Right atrium auricular region (tissue), 2 donors: ENCODE results near the gene KAZN. TPM values are rescaled to one million over a fixed set of nuclear protein-coding genes. Genes with fewer than 3 reads are reported as not detected.

Experiments used
- DNase-seq: peaks from one replicate; pipeline ENCODE4 v3.0.0-alpha.2; 2019; ENCODE audit warnings: low spot score
- H3K27ac ChIP-seq, 2 donors: fragments of 200-600 bp; sonication (generic); 1 replicate in 1 of 2; 2 replicates in 1 of 2; pipeline ENCODE4 v1.5.1; 2016 to 2019
- H3K27me3 ChIP-seq, 2 donors: fragments of 200-600 bp; sonication (generic); one replicate each; pipeline versions ENCODE4 v1.5.1 to v1.6.0; 2017 to 2019
- H3K36me3 ChIP-seq: fragments of 200-600 bp; sonication (generic); one replicate; pipeline ENCODE4 v1.5.1; 2016
- H3K4me1 ChIP-seq, 2 donors: fragments of 200-600 bp; sonication (generic); one replicate each; pipeline versions ENCODE4 v1.5.1 to v1.6.0; 2017 to 2019
- H3K4me3 ChIP-seq, 2 donors: fragments of 200-600 bp; sonication (generic); 1 replicate in 1 of 2; 2 replicates in 1 of 2; pipeline ENCODE4 v1.5.1; 2017 to 2019; ENCODE audit warnings: mild to moderate bottlenecking in 1 of 2, moderate library complexity in 1 of 2
- H3K9me3 ChIP-seq, 2 donors: fragments of 200-600 bp; sonication (generic); one replicate each; pipeline ENCODE4 v1.5.1; 2019
- CTCF ChIP-seq, 2 donors: fragments of 200-600 bp; sonication (generic); IDR thresholded peaks; one replicate each; pipeline ENCODE4 v1.5.1; 2019; ENCODE audit warnings: antibody characterized with exemption in 2 of 2
- total RNA-seq, 2 donors: library from RNA; depleted of rRNA; stranded (reverse); fragments of >200 nt; gene quantifications; one replicate each; pipeline ENCODE4 v1.1.0, GENCODE V29; 2016

KAZN gene
- total RNA-seq, 2 donors from 2014 or later: 3.9 to 6.8 TPM

- no peak for DNase-seq
- Histone ChIP-seq H3K9me3 (peaks cover 0 to 6% of the 10 kb centered on the region in 2 donors), H3K27ac (no peak overlapping the region), H3K36me3 (no peaks in the 10 kb centered on the region), H3K4me3 (no peak overlapping the region), H3K4me1 (peaks cover 0 to 7% of the 10 kb centered on the region in 2 donors), H3K27me3 (no peaks in the 10 kb centered on the region)
- no peak for TF ChIP-seq CTCF (IDR thresholded peaks at IDR 0.05)
These were observed 216.8 kb downstream of the KAZN start for GRCh38 chr1:14815175-14815877.

GRCh38 chr1:14817223-14818170 is 219.0 kb downstream of the KAZN start:
- H3K27me3 ChIP-seq: no peaks in the 10 kb centered on the region
- peaks cover 0 to 7% of the 10 kb centered on the region in 2 donors for H3K4me1 ChIP-seq
- no peak for TF ChIP-seq CTCF (IDR thresholded peaks at IDR 0.05)
- H3K27ac ChIP-seq: no peak overlapping the region
- no peaks in the 10 kb centered on the region for H3K36me3 ChIP-seq
- H3K4me3 ChIP-seq: no peak overlapping the region
- peaks cover 0 to 6% of the 10 kb centered on the region in 2 donors for H3K9me3 ChIP-seq
- DNase-seq: no peak

- Histone ChIP-seq H3K36me3 (no peaks in the 10 kb centered on the region), H3K9me3 (peaks cover 0 to 6% of the 10 kb centered on the region in 2 donors), H3K4me3 (no peak overlapping the region), H3K4me1 (peaks cover 0 to 2% of the 10 kb centered on the region in 2 donors), H3K27me3 (no peaks in the 10 kb centered on the region), H3K27ac (no peak overlapping the region)
- no peak for TF ChIP-seq CTCF (IDR thresholded peaks at IDR 0.05)
- DNase-seq: no peak
These were observed 222.0 kb downstream of the KAZN start for GRCh38 chr1:14820295-14821085.

- no peaks in the 10 kb centered on the region for H3K27me3 ChIP-seq
- H3K4me3 ChIP-seq: no peak overlapping the region
These were observed 224.0 kb downstream of the KAZN start for GRCh38 chr1:14822493-14822892.

More at GRCh38 chr1:14822493-14822892, 224.0 kb downstream of the KAZN start:
- Histone ChIP-seq H3K9me3 (no peaks in the 10 kb centered on the region), H3K27ac (no peak overlapping the region), H3K4me1 (no peaks in the 10 kb centered on the region), H3K36me3 (no peaks in the 10 kb centered on the region)
- no peak for DNase-seq
- no peak for TF ChIP-seq CTCF (IDR thresholded peaks at IDR 0.05)
